Measurements from ENCODE around the gene SOWAHB. TPM values are rescaled to one million over a fixed set of nuclear protein-coding genes. Genes with fewer than 3 reads are reported as not detected.

SOWAHB gene
- total and polyA plus RNA-seq, 4 donors, result 0.28 to 4.2 (median 1.9) TPM

GRCh38 chr4:76856243-76857073, 41.5 kb downstream of the SOWAHB start:
- peak; percentile 70 to 92 (median 80) for DNase-seq
- H3K9ac ChIP-seq (ENCODE audit: insufficient read depth in 1 of 2, low read length in 2 of 2), result no peak overlapping the region
- WGBS, 2 donors, result 35 to 50% methylated on average over 4 of the region's 4 CpGs
- H3K27me3 ChIP-seq (ENCODE audit: control insufficient read depth in 3 of 3, insufficient read depth in 3 of 3, low read length in 2 of 3), result no peaks in the 10 kb centered on the region
- no peak overlapping the region for H3K27ac ChIP-seq (ENCODE audit: low read depth in 1 of 2, low read length in 1 of 2)
- ATAC-seq (ENCODE audit: insufficient read depth, low FRiP score), result no peak
- no peak overlapping the region for H3K4me3 ChIP-seq
- no peak for TF ChIP-seq CTCF (IDR thresholded peaks at IDR 0.05; ENCODE audit: control extremely low read depth, extremely low read depth)
- no peaks in the 10 kb centered on the region for H3K36me3 ChIP-seq (ENCODE audit: control insufficient read depth in 4 of 4, insufficient read depth in 4 of 4, low read length in 4 of 4)
- no peaks in the 10 kb centered on the region for H3K9me3 ChIP-seq (ENCODE audit: control insufficient read depth in 4 of 4, insufficient read depth in 3 of 4, low read length in 3 of 4)
- peaks cover 0 to 28% (median 8%) of the 10 kb centered on the region in 5 donors for H3K4me1 ChIP-seq (ENCODE audit: control insufficient read depth in 5 of 5, insufficient read depth in 5 of 5, low read length in 5 of 5)

- Histone ChIP-seq H3K4me1 (ENCODE audit: control insufficient read depth in 5 of 5, insufficient read depth in 5 of 5, low read length in 5 of 5) (peaks cover 0 to 28% (median 8%) of the 10 kb centered on the region in 5 donors), H3K9ac (ENCODE audit: insufficient read depth in 1 of 2, low read length in 2 of 2) (no peak overlapping the region), H3K27me3 (ENCODE audit: control insufficient read depth in 3 of 3, insufficient read depth in 3 of 3, low read length in 2 of 3) (no peaks in the 10 kb centered on the region), H3K27ac (ENCODE audit: low read depth in 1 of 2, low read length in 1 of 2) (no peak overlapping the region), H3K36me3 (ENCODE audit: control insufficient read depth in 4 of 4, insufficient read depth in 4 of 4, low read length in 4 of 4) (no peaks in the 10 kb centered on the region), H3K4me3 (no peak overlapping the region), H3K9me3 (ENCODE audit: control insufficient read depth in 4 of 4, insufficient read depth in 3 of 4, low read length in 3 of 4) (no peaks in the 10 kb centered on the region)
- DNase-seq (peak in 1 of 3 donors; percentile 26), ATAC-seq (ENCODE audit: insufficient read depth, low FRiP score) (no peak)
- no peak for TF ChIP-seq CTCF (IDR thresholded peaks at IDR 0.05; ENCODE audit: control extremely low read depth, extremely low read depth)
- 86 to 90% methylated on average over 8 of the region's 8 CpGs for WGBS, 2 donors
Observed at GRCh38 chr4:76854858-76855257, 43.1 kb downstream of the SOWAHB start.

- no peaks in the 10 kb centered on the region for H3K9me3 ChIP-seq (ENCODE audit: control insufficient read depth in 4 of 4, insufficient read depth in 3 of 4, low read length in 3 of 4)
- WGBS, 2 donors, result 64 to 90% methylated on average over 2 of the region's 2 CpGs
- H3K27me3 ChIP-seq (ENCODE audit: control insufficient read depth in 3 of 3, insufficient read depth in 3 of 3, low read length in 2 of 3), result no peaks in the 10 kb centered on the region
- DNase-seq (peak in 1 of 3 donors; percentile 18), ATAC-seq (ENCODE audit: insufficient read depth, low FRiP score) (no peak)
- H3K4me3 ChIP-seq, result no peak overlapping the region
- no peaks in the 10 kb centered on the region for H3K36me3 ChIP-seq (ENCODE audit: control insufficient read depth in 4 of 4, insufficient read depth in 4 of 4, low read length in 4 of 4)
- H3K27ac ChIP-seq (ENCODE audit: low read depth in 1 of 2, low read length in 1 of 2), result no peak overlapping the region
- H3K4me1 ChIP-seq (ENCODE audit: control insufficient read depth in 5 of 5, insufficient read depth in 5 of 5, low read length in 5 of 5), result peaks cover 0 to 11% (median 2%) of the 10 kb centered on the region in 5 donors
- no peak for TF ChIP-seq CTCF (IDR thresholded peaks at IDR 0.05; ENCODE audit: control extremely low read depth, extremely low read depth)
- no peak overlapping the region for H3K9ac ChIP-seq (ENCODE audit: insufficient read depth in 1 of 2, low read length in 2 of 2)
Observed at GRCh38 chr4:76851375-76851774, 46.6 kb downstream of the SOWAHB start.
